ENCODE results near the gene PITPNC1.

GRCh38 chr17:67479148-67479547 lies 102.1 kb downstream of the PITPNC1 start:
- TF ChIP-seq, protein P1, sequence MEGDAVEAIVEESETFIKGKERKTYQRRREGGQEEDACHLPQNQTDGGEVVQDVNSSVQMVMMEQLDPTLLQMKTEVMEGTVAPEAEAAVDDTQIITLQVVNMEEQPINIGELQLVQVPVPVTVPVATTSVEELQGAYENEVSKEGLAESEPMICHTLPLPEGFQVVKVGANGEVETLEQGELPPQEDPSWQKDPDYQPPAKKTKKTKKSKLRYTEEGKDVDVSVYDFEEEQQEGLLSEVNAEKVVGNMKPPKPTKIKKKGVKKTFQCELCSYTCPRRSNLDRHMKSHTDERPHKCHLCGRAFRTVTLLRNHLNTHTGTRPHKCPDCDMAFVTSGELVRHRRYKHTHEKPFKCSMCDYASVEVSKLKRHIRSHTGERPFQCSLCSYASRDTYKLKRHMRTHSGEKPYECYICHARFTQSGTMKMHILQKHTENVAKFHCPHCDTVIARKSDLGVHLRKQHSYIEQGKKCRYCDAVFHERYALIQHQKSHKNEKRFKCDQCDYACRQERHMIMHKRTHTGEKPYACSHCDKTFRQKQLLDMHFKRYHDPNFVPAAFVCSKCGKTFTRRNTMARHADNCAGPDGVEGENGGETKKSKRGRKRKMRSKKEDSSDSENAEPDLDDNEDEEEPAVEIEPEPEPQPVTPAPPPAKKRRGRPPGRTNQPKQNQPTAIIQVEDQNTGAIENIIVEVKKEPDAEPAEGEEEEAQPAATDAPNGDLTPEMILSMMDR (IDR thresholded peaks at IDR 0.05), result no peak
- no peak for TF ChIP-seq POLR2A (IDR thresholded peaks at IDR 0.05)
- TF ChIP-seq POLR2AphosphoS5 (IDR thresholded peaks at IDR 0.05), result no peak

Measured in breast epithelium (tissue), 3 donors.